ENCODE data around the gene WDR70.
"Not testable (repeated sequence)": the region's sequence is repeated elsewhere in the genome, so short reads cannot be mapped to it uniquely, and the experiment has no call there.

WDR70 gene

DNA sequence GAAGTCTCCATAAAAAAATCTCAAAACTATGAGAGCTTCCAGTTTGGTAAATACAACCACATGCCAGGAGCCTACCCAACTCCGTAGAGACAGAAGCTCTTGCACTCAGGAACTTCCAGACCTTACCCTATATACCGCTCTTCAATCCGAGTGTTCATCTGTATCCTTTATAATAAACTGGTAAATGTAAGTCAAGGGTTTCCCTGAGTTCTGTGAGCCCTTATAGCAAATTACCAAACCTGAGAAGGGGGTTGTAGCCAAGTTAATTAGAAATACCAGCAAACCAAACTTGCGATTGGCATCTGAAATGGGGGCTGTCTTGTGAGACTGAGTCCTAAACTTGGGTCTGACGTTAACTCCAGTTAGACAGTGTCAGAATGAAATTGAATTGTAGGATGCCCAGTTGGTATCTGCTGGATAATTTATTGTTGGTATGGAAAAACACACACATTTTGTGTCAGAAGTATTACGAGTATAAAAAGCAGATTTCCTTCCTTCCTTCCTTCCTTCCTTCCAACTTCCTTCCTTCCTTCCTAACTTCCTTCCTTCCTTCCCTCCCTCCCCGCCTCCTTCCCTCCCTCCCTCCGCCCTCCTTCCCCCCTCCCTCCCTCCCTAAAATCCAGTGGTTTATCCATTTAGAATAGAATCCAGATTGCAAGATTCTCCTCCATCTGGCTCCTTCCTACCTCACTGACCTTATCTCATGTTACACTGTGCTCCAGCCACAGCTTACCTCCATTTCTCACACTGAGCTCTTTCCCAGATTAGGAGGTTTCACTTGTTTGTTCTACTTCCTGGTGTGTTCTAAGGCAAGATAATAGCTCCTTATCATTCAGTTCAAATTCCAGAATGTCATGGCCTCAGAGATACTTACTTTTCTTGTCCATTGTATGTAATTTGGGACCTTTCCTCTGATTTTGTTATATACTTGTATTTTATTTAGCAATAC is 196.7 kb downstream of the WDR70 start:
- no peak for DNase-seq

DNA sequence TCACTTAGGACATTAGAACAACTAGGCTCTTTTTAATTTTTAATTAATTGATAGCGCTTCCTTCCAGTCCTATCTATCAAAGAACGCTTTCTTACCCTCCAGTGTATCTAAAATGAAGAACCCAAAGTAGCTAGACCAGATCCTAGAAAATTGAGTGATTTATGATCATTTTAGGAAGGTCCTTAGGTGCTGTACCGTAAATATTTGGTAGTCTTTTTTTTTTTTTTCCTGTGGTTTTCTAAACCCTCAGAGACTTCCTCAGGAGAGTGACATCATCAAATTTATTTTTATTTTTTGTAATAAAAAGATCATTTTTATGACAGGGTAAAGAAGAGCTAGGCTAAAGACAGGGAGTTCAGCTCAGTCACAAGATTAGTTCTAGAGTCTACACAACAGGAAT is 197.4 kb downstream of the WDR70 start:
- DNase-seq, result no peak

DNA sequence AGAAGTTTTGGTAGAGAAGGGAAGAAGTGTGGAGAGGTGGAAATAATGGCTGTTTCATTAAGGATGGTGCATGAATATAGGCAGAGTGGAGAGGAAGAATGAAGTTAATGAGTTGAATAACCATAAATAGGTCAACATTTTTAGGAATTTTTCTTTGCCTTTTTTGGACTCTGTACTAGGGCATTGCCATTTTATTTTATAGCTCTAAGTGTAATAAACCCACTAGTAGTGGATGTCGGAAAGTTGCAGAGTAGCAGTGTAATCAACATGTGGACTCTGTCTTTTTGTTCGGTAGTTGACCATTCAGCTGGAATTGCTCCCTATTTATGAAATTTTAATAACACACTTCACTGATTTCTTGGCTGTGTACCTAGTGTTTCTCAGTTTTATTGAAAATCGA is 199.1 kb downstream of the WDR70 start:
- DNase-seq, result no peak

DNA sequence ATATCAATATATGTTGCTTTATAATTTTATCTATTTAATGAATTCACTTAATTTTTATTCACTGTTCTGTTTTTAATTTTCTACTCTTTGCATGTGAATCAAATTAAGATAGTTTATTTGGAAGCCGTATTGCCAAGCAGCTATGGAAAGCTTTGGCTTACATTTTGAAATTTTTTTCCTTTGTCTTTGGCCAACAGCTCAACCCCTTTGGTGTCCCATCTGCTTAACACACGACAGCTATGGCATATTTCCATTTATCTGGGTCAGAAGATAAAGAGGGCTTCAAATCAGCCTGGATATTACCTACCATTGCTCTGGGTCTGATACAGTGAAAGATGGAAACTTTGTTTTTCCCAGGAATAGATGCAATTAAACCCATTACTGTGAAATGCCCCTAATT is 201.0 kb downstream of the WDR70 start:
- no peak for DNase-seq

DNA sequence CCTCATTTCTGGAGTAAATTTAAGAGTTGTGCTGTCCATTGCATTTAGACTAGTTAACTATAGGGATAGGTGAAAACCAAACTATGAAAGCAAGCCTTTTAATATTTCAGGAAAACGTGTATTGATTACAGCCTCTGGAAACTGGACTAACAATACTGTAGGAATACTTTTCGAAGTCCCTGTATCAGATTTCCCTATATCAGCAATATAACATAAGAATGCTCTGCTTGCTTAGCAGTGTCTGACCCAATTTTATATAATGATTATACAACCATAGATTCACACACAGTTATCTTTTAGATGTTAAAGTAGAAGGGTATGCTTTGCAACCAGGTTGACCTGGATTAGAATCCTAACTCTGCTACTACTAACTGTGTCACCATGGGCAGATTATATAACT is 203.1 kb downstream of the WDR70 start:
- no peak for DNase-seq

DNA sequence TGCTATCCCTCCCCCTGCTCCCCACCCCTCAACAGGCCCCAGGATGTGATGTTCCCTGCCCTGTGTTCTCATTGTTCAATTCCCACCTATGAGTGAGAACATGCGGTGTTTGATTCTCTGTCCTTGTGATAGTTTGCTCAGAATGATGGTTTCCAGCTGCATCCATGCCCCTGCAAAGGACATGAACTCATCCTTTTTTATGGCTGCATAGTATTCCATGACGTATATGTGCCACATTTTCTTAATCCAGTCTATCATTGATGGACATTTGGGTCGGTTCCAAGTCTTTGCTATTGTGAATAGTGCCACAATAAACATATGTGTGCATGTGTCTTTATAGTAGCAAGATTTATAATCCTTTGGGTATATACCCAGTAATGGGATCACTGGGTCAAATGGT is 214.2 kb downstream of the WDR70 start:
- DNase-seq, result not testable (repeated sequence)

DNA sequence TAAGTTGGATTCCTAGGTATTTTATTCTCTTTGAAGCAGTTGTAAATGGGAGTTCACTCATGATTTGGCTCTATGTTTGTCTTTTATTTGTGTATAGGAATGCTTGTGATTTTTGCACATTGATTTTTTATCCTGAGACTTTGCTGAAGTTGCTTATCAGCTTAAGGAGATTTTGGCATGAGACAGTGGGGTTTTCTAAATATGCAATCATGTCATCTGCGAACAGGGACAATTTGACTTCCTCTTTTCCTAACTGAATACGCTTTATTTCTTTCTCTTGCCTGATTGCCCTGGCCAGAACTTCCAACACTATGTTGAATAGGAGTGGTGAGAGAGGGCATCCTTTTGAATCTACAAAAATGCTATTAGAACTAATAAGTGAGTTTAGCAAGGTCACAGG is 215.7 kb downstream of the WDR70 start:
- DNase-seq, result not testable (repeated sequence)

DNA sequence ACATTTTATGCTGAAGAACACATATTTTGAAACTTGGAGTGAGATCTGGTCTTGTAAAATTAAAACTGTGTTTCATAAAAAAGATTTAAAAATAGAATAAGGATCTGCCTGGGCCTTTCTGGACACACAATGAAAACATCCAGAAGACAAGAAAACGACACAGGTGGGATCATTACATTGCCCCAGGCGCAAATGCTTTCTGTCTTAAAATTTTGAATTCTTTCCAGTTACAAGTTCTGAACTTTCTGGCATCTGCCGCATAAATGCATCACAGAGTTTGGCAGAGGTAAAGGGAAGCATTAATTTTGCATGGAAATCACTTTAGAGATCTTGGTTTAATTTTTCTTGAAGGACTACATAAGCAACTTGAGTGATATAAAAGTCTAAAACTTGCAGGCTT is 219.6 kb downstream of the WDR70 start:
- DNase-seq, result no peak

DNA sequence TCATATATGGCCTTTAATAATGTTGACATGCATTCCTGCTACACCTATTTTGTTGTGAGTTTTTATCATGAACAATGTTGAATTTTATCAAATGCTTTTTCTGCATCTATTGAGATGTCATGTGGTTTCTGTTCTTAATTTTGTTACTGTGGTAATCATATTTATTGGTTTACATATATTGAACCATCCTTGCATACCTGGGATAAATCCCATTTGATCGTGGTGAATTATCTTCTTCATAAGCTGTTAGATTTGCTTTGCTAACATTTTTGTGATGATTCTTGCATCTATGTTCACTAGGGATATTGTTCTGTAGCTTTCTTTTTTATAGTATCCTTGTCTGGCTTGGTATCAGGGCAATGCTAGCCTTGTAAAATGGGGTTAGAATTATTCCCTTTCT is 222.0 kb downstream of the WDR70 start:
- no peak for DNase-seq

DNA sequence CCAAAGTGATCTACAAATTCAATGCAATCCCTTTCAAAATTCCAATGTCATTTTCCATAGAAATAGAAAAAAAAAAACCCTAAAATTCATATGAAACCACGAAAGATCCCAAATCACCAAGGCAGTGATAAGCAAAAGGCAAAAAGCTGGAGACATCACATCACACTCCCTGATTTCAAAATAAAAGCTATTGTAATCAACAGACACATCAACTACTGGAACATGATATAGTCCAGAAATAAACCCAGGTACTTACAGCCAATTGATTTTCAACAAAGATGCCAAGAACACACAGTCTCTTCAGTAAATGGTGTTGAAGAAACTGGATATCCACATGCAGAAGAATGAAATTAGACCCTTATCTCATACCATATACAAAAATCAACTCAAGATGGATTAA is 224.0 kb downstream of the WDR70 start:
- no peak for DNase-seq

DNA sequence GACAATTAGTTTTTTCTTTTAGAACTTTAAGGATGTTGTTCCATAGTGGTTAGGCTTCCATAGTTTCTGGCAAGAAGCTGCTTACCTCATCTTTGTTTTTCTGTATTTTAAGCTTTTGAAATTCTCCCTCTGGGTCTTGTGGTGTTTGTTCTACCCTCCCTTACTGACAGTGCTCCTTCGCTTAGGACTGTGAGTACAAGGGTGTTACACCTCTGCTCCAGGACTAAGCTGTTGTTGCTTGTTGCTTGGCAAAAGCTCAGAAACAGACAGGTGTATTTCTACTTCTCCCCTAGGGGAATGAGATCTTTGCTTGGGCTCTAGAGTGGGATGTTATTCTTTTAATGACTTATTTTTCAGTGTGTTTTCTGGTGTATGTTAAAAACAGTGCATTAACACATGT is 225.2 kb downstream of the WDR70 start:
- DNase-seq, result no peak

DNA sequence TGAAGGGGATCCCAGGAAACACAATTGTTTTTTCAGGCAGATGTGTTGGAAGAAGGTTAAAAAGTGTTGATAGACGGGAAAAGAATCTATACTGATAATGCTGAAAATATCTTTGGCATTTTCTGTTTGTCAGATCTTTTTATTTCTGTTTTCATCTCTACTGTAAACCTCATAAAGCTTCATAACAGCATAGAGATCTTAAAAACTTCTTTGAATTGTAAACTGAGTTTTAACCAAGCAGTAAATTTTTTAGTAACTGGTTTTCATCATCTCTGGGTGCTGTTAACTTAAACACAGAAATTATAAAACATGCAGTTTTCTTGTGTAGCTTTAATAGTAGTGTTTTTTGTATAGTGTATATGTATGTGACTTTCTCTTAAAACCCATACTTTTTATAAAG is 227.0 kb downstream of the WDR70 start:
- no peak for DNase-seq

DNA sequence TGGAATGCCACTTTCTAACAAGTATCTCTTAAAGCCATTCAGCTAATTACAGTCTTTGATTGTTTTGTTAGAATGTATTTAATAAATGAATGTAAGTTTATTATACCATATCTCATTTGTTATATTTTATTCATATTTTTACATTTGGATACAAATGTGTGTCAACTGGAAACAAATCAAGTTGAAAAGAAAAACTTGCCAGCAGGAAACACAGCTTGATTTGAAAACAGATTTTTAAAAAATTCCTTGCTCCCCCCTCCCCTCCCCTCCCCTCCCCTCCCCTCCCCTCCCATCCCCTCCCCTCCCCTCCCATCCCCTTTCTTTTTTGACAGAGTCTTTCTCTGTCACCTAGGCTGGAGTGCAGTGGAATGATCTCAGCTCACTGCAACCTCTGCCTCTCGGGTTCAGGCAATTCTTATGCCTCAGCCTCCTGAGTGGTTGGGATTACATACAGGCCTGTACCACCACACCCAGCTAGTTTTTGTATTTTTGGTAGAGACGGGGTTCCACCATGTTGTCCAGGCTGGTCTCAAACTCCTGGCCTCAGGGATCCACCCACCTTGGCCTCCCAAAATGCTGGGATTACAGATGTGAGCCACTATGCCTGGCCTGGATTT is 227.6 kb downstream of the WDR70 start:
- no peak for DNase-seq

DNA sequence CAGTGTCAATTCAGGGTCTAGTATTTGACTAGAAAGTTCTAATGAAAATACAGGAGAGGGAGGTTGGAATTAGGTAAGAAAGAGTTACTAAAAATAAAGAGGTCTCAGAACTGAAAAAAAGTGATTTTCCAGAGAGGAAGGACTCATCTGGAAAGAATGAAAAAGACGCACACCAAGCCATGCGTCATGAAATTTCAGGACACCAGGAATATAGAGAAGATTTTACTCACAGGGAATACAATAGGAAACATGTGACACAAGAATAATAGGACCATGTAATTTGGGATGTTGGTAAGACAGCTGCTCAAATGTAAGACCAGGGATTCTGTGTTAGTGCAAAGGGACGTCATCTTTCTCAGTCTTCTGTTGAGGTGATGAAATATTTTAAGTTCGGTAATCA is 236.1 kb downstream of the WDR70 start:
- DNase-seq, result no peak

DNA sequence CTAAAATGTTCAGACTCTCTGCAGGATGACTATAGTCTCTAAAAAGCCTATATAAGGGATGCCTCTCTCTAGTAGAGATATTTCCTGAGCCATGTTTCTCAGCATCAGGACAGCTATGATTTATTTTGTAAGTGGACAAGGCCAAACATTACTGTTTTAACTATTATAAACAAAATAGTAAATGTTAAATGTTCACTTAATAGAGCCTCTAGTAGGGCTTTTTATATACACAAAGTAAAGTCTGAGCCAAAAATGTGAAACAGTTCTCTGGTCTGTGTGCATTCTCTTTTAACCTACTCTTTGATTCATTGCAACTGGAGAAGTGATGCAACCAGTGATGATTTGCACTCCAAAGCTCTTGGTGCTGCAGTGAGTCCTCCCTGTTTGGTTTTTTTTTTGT is 240.2 kb downstream of the WDR70 start:
- no peak for DNase-seq

DNA sequence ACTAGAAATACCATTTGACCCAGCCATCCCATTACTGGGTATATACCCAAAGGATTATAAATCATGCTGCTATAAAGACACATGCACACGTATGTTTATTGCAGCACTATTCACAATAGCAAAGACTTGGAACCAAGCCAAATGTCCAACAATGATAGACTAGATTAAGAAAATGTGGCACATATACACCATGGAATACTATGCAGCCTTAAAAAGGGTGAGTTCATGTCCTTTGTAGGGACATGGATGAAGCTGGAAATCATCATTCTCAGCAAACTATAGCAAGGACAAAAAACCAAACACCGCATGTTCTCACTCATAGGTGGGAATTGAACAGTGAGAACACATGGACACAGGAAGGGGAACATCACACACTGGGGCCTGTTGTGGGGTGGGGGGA is 243.2 kb downstream of the WDR70 start:
- DNase-seq, result not testable (repeated sequence)

DNA sequence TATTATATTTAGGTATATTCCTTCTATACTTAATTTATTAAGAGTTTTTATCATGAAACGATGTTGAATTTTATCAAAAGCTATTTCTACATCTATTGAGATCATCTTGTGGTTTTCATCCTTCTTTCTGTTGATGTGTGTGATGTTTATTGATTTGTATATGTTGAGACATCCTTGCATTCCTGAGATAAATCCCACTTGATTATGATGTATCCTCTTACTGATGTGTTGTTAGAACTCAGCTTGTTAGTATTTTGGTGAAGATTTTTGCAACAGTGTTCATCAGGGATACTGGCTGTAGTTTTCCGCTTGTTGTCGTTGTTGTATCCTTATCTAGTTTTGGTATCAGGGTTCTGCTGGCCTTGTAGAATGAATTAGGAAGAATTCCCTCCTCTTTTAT is 247.1 kb downstream of the WDR70 start:
- no peak for DNase-seq

DNA sequence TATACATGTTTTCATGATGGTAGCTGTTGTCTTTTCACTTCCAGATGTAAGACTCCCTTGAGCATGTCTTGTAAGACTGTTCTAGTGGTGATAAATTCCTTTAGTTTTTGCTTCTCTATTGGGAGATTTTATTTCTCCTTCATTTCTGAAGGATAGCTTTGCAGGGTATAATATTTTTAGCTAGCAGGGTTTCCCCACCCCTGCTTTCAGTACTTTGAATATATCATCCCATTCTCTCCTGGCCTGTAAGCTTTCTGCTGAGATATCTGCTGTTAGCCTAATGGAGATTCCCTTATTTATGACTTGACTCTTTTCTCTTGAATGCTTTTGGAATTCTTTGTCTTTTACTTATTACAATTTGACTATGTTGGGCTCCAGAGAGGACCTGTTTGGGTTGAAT is 249.8 kb downstream of the WDR70 start:
- no peak for DNase-seq

DNA sequence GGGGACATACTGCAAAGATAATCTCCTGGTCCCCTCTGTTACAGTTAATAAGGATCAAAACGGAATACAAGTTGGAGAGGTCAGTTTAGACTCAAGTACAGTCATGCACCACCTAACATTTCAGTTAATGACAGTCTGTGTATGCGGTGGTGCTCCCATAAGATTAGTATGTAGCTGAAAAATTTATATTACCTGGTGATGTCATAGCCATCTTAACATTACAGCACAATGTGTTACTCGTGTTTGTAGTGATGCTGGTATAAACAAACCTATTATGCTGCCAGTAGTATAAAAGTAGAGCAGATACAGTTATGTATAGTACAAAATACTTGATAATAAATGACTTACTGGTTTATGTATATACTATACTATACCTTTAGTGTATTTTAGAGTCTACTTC is 252.8 kb downstream of the WDR70 start:
- DNase-seq, result no peak

DNA sequence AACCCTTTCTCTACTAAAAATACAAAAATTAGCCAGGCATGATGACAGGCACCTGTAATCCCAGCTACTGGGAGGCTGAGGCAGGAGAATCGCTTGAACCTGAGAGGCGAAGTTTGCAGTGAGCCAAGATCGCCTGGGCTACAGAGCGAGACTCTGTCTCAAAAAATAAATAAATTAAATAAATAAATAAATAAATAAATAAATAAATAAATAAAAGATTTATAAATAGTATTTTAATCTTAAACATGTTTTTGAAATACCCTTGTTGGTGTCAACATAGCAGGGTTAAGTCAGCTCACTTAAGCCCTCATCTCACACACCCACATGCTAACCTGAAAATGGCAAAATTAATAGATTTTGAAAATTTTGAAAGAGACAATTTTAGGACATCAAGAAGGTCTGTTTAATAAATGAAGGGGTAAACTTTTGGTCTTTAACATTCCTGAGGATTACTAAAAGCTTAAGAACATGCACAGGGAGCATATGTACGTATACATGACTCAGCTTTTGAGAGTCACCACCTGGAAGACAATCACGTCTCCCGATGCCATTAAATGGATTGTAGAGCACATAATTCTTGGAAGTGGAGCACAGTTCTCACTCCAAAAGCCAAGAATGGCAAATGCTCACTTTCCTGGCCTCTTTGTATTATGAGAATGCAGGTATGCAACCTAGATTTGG is 258.2 kb downstream of the WDR70 start:
- DNase-seq, result no peak

DNA sequence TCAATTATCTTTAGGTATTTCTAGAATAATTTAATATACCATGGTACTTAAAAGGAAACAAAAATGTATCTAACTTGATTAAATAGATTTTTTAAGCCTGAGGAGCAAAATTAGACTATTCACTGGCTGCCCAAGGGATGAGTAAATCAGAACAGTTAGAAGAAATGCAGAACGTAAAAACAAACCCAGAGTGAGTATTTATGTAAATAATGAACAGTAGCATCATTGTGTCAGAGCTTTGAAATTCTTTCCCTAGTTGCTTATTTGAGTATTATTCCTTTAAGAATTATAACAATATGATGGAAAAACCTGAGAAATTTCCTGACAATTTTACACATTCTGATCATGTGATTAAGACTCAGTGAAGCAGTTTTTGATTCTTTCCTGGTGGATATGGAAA is 259.8 kb downstream of the WDR70 start:
- no peak for DNase-seq

DNA sequence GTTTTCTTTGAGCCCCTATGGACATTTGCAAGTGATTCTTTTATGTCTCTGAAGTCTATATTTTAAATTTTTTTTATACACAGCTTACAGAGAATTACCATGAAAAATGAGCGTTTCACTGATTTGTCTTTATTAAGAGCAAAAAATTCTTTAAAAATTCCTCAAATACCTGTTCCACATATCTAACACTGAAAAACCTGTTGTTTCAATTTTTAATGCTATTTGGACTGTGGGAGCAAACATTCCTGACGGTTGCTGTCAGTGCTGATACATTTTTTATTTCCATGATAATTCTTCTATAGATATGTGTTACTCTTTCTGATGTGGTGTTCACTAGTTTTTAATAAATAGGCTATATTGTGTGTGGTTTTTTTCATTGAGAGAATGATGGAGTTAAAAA is 261.0 kb downstream of the WDR70 start:
- DNase-seq, result no peak

DNA sequence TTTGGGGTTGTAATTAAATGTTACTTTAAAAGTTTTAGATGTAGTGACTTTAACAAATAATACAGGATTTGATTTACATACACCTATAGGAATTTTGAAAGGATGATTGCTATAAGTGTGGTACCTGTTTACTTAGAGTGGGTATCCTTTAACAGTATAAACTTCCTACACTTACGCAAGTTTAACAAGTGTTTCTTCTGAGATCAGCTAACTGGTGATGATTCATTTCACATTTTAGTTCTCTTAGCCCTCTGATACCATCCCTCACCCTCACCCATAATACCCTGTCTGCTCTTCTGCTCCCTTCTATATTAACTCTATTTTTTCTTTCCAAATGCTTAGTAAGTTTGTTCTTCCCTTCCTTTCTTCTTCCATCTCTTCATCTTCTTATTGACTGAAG is 262.8 kb downstream of the WDR70 start:
- DNase-seq, result no peak

DNA sequence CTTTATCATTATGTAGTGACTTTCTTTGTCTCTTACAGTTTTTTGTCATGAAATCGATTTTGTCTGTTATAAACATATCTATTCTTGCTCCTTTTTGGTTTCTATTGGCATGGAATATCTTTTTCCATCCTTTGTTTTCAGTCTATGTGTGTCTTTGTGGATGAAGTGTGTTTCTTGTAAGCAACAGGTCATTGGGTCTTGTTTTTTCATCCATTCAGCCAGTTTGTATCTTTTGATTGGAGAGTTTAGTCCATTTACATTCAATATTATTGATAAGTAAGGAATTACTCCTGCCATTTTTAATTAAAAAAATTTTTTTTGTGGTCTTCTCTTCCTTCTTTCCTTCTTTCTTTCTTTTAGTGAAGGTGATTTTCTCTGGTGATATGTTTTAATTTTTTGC is 266.6 kb downstream of the WDR70 start:
- DNase-seq, result no peak

Data from SHP77 (cell line).